Suppressor macrophage treated with lipopolysaccharide for 4 hours (primary cell): ENCODE results near the gene GCK.

Experiments
- DNase-seq: peaks from one replicate; pipeline ENCODE4 v3.0.0-alpha.2; 2020

The GCK gene

GRCh38 chr7:44189286-44189992, at the start of gene GCK:
GCK (minus strand) TSS chr7:44189439; CDS start chr7:44188953, 486 bp downstream.
- no peak for DNase-seq

- DNase-seq = no peak
Observed at GRCh38 chr7:44238116-44238695, 49.0 kb upstream of the GCK start.

DNA sequence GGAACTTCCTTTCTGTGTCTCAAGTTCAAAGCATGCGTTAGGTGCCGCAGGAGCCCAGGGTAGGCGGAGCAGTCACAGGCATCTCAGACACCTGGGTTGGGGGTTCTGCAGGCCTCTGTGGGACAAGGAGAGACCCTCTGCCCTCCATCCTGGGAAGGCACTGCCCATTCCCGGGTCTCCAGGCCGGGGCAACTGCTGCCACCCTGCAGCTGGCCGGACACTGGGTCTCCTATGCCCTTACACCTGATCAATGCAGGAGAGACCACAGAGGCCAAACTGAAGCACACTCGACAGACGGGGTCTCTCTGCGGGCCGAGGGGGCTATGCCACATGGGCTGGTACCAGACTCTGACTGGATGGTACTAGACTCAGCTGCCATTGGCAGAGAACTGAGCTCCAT, 48.5 kb upstream of the GCK start:
- no peak for DNase-seq

DNA sequence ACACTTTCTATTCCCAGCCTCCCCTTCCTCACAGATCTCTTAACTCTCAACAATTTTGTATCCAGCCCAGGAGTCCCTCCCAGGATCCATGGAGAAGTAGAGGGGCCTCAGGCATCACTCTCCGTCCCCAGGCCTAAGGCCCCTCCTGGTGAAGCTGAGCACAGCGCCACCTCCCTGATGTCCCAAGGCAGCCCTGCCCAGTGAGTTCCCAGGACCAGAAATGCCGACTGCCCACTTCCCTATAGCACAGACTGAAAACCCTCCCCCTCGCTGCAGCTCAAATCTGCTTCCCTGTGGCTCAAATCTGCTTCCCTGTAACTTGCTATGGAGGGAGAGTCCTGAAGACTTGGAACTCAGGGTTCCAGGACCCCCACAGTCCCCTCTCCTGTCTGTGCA, 47.1 kb upstream of the GCK start:
- peak; percentile 46 for DNase-seq

DNA sequence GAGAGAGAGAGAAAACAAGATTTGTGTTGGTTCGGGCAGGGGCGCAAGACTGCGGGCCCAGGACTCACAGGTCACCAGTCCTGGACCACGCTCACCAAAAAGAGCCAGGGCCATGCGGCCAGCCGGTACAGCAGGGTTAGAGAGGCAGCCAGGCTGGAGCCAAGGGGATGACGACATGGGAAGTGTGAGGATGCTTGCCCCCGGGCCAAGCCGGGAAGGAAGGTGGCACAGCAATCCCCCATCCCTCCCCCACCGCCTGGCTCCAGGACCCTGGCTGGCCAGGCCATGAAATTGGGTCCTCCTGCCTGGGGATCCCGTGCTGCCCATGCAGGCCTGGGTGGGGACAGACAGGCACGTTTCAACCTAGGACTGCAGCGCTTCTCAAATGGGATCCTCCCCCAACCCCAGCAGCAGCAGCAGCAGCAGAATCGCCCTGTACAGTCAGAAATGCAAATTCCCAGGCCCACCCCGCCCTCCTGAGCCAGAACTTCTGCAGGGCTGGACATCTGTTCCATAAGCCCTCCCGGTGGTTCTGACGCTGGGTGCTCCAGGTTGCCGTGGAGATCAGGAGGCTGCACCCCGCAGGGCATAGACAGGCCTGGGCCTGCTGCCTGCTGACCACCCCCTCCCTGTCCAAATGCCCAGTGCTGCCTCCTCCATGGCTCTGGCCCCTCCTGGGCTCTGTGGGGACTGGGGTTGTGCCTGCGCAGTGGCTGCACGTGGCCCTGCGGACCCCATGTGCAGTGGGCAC, 46.5 kb upstream of the GCK start:
- DNase-seq = no peak

GRCh38 chr7:44235066-44235465, 45.8 kb upstream of the GCK start:
- no peak for DNase-seq

GRCh38 chr7:44232901-44233715, 43.9 kb upstream of the GCK start:
- DNase-seq = no peak

DNA sequence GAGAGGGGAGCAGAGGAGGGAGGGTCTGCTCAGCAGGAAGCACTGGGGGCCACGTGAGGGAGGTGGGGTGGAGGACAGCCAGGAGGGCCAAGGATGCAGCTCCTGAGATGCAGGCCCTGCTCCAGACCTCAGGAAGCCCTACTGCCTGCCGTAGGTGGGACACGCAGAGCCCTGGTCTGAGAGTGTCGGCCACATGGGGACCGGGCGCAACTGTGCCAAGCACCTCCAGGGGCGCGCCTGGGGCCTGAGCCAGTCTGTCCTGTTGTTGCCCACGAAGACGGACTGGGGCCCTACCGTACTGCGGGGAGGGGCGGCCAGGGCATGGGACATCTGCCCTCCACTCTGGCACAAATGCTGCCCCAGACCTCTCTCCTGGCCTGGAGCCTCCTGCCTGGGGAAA, 43.2 kb upstream of the GCK start:
- DNase-seq = no peak

DNA sequence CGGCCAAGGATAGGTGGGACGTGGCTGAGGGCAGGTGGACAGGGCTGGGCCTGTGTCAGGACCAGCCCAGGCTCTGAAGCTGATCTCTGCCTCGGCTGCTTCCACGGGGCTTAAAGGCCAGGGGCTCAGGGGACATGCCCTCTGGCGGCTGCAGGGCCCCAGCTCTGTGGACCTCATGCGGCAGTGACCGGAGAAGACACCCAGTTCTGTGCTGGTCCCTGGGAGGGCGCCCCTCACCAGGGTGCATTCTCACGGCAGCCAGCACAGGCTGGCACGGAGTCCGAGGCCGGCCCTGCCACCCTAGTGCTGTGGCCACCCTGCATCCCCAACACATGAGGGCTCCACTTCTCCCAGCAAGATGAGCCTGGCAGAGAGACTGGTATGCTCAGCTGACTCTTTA, 41.8 kb upstream of the GCK start:
- DNase-seq = no peak

DNA sequence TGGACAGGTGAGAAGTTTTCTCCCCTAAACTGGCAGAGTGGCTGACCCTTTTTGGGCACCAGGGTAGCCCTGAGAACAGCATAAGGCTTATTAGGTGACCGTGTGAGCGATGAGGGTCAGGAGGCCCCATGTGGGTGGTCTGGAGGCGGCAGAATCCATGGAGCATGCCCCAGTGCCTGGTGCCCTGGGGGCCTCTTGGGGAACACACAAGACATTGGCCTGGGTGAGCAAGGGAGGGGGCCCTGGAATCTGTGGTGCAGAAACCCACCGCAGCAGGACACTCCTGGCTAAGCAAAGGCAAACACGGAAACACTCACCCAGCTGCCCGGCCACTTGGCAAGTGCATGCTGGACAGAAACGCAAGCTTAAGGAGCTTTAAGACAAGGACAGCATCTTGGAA, 41.0 kb upstream of the GCK start:
- DNase-seq = no peak

- no peak for DNase-seq
Observed at GRCh38 chr7:44229546-44230105, 40.4 kb upstream of the GCK start.

GRCh38 chr7:44228571-44229350, 39.5 kb upstream of the GCK start:
- DNase-seq = no peak

GRCh38 chr7:44227911-44228310, 38.7 kb upstream of the GCK start:
- DNase-seq = no peak

- DNase-seq = no peak
Observed at GRCh38 chr7:44226396-44226753, 37.1 kb upstream of the GCK start.

- no peak for DNase-seq
Observed at GRCh38 chr7:44225566-44226395, 36.5 kb upstream of the GCK start.

DNA sequence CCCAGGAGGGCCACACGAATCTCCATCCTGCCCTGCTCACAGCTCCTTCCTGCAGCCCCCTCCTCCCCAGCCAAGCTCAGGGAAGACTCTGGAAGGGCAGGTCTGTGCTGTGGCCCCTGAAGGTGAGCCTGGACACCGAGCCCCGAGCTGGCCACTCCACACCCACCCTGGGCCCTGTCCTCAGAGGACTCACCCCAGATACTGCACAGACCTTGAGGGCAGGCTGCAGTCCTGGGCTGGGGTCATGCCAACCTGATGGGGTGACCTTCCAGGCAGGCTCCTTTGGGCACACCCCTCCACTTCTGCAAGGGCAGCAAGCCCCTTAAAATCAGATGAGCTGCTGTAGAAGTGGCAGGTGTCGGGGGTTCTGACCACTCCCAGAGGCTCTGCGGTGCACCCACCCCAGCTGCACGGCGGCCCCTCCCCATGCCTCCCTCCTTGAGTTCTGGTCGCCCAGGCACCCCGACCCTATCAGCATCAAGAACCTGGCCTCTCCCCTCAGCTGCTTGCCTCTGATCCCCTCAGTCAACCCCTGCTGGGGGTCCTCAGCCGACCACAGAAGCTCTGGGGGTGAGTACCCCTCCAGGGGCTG, 35.8 kb upstream of the GCK start:
- no peak for DNase-seq

DNA sequence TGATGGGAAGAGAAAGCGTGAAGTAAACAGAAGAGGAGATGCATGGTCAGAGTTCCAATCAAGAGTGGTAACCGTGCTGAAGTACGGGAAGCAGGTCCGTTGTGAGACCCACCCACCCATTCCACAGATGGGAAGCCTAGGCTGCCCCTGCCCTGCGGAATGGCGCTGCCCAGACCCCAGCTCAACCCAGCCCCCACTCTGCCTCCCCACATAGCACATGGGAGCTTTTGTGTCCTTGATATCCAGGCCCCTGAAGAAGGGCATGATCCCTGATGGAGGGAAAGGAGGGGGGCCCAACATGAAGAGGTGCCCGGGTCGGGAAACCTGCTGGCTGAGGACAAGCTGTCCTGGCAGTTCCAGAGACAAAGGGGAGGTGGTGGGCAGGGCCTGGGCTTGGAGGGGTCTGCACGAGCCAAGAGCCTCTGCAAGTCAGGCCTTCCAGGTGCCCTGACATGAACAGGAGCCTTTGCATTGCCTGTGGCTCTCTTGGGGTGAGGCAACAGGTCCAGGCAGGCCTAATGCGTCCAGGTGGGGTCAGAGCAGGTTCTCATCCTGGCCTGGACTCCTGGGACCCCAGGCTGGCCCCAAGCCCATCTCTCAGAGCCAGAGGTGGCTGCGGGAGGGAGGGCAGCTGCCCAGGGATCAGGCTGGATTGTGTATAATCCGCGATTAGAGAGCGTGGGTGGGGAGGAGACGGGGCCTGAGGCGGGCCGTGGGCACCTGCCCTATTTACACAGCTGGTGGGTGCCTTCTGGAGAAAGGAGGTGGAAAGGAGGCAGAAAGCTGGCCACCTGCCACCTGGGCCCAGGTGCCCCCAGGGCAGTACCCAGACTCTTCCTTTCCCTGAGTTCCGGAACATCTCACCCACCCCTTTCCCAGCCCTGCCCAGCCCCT, 35.1 kb upstream of the GCK start:
- no peak for DNase-seq

- DNase-seq = no peak
Observed at GRCh38 chr7:44223362-44224079, 34.3 kb upstream of the GCK start.

DNA sequence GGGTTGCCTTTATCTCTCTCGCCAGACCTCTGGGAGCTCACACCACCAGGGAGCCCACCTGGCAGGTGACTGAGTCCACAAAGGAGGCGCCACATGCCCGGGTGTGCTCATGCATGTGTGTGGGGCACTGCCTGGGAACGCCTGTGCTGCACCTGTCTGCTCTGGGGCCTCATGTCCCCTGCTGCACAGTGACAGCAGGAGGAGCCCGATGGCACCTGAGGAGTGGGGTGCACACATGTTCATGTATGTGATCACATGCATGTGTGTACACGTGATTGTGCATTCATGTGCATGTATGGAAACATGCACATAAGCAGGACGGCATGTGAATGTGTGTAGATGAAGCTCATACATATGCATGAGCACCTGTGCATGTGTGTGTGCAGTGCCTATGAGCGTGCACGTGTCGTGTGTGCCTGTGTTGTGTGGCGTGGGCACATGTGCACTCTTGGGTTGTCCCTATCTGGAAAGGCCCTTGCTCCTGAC, 33.6 kb upstream of the GCK start:
- DNase-seq = no peak
